GM19099 (cell line): Measurements from ENCODE around the gene INO80E.

Experiments used
- POLR2A ChIP-seq: IDR thresholded peaks from 3 replicates; pipeline ENCODE4 v1.6.1; 2011; ENCODE audit warnings: low read depth; ENCODE audit not compliant: insufficient read length; ENCODE audit errors: extremely low read depth

Gene INO80E

DNA sequence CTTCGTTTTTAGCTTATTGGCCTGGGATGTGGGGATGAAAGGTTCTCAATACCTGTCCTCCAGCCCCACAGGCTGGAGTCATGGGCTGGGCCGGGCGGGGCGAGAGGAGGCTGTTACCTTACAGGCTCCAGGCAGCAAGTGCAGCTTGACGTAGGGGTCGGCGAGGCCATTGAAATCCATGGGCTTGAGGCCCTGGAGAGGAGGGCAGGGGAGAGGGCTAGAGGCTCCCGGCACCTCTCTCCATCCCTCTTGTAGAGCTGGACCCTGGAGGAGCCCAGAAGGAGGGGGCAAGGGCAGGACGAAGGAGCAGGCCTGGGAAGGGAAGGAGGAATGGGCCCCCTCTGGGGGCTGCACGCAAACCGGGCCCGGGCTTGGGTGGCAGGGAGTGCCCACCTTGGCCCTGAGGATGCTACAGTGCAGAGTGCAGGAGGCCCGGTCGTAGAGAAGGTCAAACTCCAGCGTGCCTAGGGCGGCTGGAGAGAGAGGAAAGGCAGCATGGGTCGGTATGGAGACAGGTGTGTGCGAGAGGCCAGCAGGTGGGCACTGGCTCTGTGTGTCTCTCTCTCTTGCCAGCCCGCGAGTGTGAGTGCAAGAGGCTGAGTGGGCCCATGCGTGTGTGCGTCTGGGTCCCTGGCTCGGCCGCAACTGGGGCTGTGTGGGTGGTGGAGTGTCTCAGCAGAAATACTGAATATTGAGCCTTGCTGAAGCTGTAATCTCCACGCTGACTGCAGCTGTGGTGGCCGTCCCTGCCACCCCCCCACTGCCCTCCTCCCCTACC is 13.2 kb downstream of the INO80E start:
- TF ChIP-seq POLR2A: no peak

DNA sequence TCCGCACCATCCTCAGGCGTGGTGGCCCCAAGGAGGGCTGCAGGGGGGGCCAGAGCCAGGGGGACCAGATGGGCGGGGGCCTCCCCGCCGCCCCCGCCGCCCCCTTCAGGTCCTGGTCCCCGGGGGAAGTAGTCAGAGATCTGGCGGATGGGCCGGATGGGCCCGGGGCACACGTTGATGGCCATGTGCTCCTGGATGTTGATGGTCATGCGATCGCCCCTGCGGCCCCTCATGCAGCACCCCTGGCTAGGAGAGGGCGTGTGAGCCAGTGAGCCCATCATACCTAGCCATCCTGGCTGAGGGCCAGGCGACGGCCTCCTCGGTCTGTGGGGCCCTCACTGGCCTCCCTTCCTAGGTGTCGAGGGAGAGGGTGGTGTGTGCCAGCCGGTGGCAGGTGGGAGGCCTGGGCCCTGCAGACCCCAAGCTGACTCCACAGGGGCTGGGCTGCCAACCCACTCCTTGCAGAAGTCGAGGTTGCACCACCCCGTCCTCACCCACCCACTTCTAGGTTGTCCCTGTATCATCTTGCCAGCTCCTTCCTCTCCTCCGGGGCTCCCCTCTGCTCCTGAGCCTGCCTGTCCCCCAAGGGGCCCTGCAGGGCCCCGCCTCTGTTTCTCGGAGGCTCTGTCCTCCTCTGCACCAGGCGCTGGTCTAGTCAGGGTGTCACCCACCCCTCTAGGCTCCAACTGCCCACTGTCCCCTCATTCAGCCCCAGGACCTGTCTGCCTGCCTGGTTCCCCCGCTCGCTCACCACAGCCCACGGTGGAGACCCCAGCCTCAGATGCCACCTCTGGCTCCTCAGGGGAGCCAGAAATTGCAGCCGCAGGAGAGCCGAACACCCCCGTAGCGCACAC is 14.2 kb downstream of the INO80E start:
- TF ChIP-seq POLR2A: no peak

DNA sequence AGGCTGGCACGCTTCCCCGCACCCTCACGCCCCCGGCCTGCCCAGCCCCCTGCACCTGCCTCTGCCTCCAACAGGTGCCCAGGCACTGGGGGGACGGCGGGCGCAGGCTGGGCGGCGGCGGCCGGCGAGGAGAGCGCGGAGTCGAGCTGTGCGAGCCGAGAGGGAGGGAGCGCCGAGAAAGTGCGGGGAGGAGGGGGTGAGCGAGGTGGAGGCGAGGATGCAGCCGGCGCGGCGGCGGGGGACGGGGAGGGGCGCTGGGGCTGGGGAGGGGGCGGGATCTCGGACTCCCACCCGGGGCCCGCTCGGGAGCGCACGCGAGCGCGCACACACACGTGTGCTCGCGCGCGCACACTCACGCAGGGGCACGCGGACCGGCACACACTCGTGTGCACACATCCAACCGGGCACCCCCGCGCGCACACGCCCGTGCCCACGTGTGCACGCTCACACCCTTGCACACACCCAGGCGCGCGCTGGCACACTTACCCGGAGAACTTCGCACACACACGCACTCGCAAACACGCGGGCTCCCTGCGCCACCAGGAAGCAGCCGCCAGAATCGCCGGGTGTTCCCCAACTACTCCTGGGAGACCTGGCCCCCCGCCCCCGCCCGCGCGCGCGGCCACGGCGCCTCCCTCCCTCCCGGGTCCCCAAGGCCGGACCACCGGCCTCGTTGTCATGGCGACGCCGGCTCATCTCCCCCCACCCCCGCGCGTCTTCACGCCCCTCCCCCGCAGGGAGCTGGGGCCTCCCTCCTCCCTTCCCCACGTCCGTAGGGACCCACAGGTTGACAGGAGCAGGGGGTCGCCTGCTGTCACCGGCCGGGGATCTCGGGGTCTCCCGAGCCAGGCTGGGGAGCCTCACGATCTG is 15.0 kb downstream of the INO80E start, which contains the start of gene DOC2A:
DOC2A (minus strand) TSS at position 184 of the 870 bp plus-strand sequence. CDS start 805 bp downstream, outside the sequence.
- TF ChIP-seq POLR2A: no peak

DNA sequence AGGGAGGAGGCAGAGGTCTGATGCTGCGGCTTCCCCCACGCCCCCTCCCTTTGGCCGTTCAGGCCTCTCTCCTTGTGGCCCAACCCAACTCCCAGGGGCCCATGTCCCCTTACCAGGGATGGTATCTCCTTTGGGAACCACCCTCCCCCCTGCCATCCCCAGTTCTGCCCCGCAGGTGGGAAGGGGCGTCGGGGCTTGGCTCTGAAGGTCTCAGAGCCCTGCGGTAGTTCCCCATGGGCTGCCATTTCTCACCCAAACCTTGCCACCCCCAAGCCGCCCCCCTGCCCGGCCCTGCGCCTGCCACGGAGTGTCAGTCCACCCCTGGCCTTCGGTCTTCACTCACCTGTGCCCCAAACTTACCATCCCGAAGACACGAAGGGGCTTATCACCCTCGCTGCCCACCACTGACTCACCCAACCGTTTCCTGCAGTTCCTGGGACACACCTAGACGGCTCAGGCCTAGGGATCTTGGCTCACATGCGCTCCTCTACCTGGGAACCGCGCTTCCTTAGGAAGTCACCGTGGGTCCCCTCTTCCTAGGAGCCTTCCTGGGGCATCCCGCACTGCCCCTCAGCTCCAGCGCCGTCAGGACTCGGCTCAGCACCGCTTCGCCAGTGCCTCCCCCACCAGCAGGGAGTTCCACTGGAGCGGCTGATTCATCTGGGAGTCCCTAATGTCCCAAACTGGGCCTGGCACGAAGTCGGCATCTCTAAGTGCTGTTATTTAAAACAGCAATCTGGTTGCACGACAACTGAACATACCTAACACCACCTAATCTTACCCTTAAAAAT is 15.9 kb downstream of the INO80E start:
- TF ChIP-seq POLR2A: no peak

DNA sequence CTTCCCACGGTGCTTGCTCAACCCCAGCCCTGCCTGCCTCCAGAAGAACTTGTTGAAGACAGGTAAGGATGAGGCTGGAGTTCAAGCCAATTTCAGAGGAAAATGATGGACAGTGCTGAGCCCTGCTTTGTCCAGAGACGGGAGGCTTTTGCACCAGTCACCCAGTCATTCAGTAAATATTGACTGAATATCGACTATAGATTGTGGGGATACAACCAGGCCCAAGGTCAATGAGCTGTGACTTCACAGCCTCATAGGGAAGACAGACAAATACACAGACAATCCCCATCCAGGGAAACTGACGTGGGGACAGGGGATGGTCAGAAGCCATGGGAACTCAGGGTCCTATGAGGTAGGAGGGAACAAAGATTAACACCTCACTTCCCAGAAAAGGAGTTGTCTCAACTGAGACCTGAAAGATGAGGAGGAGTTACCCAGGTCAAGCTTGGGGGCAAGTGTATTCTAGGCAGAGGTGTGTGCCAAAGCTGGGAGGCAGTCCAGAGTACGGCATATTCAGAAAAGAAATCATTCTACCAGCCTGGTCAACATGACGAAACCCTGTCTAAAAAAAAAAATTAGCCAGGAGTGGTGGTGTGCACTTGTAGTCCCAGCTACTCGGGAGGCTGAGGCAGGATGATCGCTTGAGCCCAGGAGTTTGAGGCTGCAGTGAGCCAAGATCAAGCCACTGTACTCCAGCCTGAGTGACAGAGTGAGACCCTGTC is 20.7 kb downstream of the INO80E start:
- no peak for TF ChIP-seq POLR2A

DNA sequence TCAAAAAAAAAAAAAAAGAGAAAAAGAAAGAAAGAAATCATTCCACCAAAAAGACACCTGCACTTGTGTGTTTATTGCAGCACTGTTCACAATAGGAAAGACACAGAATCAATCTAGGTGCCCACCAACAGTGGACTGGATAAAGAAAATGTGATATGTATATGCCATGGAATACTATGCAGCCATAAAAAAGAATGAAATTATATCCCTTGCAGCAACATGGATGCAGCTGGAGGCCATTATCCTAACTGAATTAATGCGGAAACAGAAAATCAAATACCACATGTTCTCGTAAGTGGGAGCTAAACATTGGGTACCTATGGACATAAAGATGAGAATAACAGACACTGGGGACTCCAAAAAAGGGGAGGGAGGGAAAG is 21.2 kb downstream of the INO80E start:
- TF ChIP-seq POLR2A: no peak

DNA sequence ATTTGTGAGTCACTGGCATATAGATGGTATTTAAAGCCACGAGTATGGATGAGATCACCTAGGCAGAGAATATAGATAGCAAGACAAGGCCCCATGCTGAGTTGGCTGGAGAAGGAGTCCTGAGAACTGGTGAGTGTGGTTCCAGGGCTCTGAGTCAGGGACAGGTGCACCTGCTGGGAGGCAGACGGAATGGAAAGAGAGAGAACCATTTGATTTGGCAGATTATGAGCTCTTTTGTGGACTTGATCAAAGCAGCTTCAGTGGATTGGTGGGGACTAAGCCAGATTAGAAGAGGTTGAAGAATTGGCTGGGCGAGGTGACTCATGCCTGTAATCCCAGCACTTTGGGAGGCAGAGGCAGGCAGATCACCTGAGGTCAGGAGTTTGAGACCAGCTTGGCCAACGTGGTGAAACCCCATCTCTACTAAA is 22.7 kb downstream of the INO80E start:
- no peak for TF ChIP-seq POLR2A

DNA sequence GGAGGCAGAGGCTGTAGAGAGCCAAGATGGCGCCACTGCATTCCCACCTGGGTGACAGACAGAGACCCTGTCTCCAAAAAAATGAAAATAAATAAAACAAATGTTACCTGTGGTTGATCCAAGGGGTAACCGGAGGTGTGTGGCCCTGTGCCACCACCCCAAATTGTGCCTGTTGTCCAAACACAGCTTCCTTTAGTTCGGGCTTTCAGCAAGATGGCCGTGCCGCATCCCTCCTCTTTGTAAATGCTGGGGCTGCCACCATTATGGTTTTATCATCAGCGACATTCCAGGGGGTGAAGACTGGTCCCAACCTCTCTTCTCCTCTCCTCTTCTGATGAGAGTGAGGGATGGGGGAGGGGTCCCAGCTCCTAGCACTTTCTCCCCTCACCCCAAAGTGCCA is 26.8 kb downstream of the INO80E start, which contains the start of gene C16orf92:
C16orf92 (plus strand) TSS at position 312 of the 400 bp plus-strand sequence. CDS start 143 bp downstream, outside the sequence.
- no peak for TF ChIP-seq POLR2A

DNA sequence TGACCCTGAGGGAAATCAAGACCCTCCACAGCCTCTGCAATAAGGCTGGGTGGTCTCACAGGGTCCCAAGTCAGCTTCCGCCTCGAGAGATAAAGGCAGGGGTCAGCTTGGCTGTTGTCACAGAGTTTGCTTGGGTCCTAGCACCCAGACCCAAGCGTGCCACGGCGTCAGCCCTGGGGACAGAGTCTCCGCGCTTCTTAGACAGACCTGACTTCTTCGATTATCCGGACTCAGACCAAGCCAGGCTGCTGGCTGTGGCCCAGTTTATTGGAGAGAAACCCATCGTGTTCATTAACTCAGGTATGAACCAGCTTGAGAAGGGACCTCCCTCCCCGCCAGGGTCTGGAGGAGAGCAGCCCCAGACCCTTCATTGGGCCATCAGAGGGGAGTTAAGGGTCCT is 27.5 kb downstream of the INO80E start:
- no peak for TF ChIP-seq POLR2A

DNA sequence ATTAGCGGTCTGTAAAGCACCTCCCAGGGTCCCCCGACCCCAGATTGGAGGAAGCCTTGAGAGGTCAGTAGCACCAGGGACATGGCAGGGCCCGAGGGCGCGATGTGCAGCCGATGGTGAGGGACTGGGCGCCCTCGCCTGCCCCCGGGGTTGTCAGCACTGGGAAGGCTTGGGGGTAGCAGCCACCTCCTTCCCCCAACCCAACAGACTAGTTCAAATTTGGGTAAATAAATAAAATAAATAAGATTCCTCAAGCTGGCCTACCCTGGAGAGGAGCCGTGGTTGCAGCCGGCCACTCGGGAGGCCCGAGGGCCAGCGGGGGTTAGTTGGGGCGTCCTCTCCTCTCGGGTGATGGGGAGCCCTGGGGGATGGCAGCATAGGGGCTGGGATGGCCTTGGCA is 28.4 kb downstream of the INO80E start:
- TF ChIP-seq POLR2A: no peak

DNA sequence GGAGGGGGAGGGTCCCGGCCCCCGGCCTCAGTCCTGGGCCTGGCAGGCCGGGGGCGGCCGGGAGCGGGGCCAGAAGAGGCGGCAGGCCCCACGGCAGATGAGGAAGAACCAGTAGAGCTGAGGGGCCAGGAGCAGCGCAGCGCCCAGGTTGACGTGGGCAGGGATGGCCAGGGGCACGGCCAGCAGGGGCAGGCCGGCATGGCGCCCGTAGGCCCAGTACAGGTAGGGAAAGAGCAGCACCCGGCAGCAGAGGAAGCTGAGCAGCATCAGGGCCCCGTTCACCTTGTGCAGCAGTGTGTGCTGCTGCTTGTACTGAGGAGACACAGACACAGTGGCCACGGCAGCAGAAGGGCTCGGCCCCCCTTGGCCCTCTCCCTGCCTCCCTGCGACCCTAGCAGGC is 29.1 kb downstream of the INO80E start:
- no peak for TF ChIP-seq POLR2A

DNA sequence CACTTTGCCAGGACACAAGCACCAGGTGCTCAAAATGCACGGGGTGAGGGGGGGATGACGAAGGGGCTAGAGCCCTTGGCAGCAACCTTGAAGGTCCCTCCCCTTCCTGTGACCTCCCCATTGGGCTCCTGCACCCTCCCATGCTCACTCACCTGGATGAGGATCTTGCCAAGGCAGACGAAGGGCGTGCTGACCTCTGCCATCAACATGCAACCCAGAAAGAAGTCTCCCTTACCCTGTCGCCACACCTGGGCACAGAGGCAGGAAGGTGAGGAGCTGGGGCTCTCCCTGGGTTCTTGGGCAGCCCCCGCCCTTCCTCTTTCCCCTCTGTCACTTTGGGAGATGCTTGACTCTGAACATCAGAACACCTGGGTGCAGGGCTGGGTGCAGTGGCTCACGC is 29.5 kb downstream of the INO80E start:
- no peak for TF ChIP-seq POLR2A

DNA sequence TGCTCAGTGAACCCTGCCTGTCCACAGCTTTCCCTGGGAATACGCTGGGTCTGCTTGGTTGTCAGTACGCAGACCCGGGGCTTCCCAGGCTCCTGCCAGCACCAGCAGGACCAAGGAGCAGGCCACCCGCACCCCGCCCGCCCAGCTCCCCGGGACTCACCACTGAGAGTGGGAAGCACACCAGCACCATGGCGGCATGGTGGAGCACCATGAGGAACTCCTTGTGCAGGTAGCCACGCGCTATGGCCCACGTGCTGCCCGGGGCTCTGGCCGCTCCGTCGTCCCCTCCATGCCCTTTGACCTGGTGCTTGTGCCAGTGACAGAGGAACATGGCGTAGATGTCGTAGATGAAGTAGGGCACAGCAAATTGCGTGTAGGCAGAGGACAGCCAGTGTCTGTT is 30.4 kb downstream of the INO80E start:
- TF ChIP-seq POLR2A: no peak
